GM19395 (cell line): ENCODE results near the gene HSPA1B.
"Not testable (repeated sequence)": the region's sequence is repeated elsewhere in the genome, so short reads cannot be mapped to it uniquely, and the experiment has no call there.

Source experiments
- ATAC-seq: cut with Tn5 transposase; IDR thresholded peaks from one replicate; pipeline ENCODE4 v1.9.1; 2021; ENCODE audit warnings: mild to moderate bottlenecking, moderate library complexity; ENCODE audit not compliant: unreplicated experiment

HSPA1B gene

GRCh38 chr6:31797588-31797987, 29.9 kb upstream of the HSPA1B start:
- ATAC-seq, result no peak

GRCh38 chr6:31799781-31800180, 27.8 kb upstream of the HSPA1B start:
- no peak for ATAC-seq

GRCh38 chr6:31801031-31801927, 26.3 kb upstream of the HSPA1B start:
- not testable (repeated sequence) for ATAC-seq

- ATAC-seq, result peak; percentile 26
These were observed 21.5 kb upstream of the HSPA1B start for GRCh38 chr6:31805939-31806469.

GRCh38 chr6:31806470-31807272, 20.9 kb upstream of the HSPA1B start, which contains the start of gene LSM2:
LSM2 (minus strand) TSS chr6:31806966; CDS start chr6:31806757, 209 bp downstream.
- peak; percentile 85 for ATAC-seq

GRCh38 chr6:31808599-31808998, 18.9 kb upstream of the HSPA1B start:
- ATAC-seq, result not testable (repeated sequence)

GRCh38 chr6:31811645-31812044, 15.9 kb upstream of the HSPA1B start:
- ATAC-seq, result no peak

- ATAC-seq, result no peak
These were observed 14.1 kb upstream of the HSPA1B start for GRCh38 chr6:31813465-31813849.

GRCh38 chr6:31814677-31815024, 12.9 kb upstream of the HSPA1B start:
- ATAC-seq, result no peak

- no peak for ATAC-seq
These were observed 12.3 kb upstream of the HSPA1B start, which contains the start of the genes HSPA1A and HSPA1L for GRCh38 chr6:31815025-31815838. HSPA1A (plus strand) TSS chr6:31815543; CDS start chr6:31815757, 214 bp downstream. HSPA1L (minus strand) TSS chr6:31815283; CDS start chr6:31811972, 3,311 bp downstream.

- not testable (repeated sequence) for ATAC-seq
These were observed 10.2 kb upstream of the HSPA1B start for GRCh38 chr6:31817133-31817928.

GRCh38 chr6:31817929-31818511, 9.5 kb upstream of the HSPA1B start:
- not testable (repeated sequence) for ATAC-seq

GRCh38 chr6:31819871-31820299, 7.7 kb upstream of the HSPA1B start:
- no peak for ATAC-seq

GRCh38 chr6:31820399-31820798, 7.1 kb upstream of the HSPA1B start:
- not testable (repeated sequence) for ATAC-seq

GRCh38 chr6:31821301-31822035, 6.1 kb upstream of the HSPA1B start:
- peak; percentile 48 for ATAC-seq

- ATAC-seq, result peak; percentile 35
These were observed 5.3 kb upstream of the HSPA1B start for GRCh38 chr6:31822036-31822821.

- not testable (repeated sequence) for ATAC-seq
These were observed 3.8 kb upstream of the HSPA1B start for GRCh38 chr6:31823592-31824196.
